Airway epithelial cell (primary cell): ENCODE measurements around the gene ZSCAN21. TPM values are rescaled to one million over a fixed set of nuclear protein-coding genes. Genes with fewer than 3 reads are reported as not detected.

Experiments used
- total RNA-seq: library from RNA; depleted of rRNA; stranded (reverse); fragments of >200 nt; gene quantifications from 2 replicates; pipeline ENCODE4 v1.2.3, GENCODE V29; 2015

The ZSCAN21 gene
- 7.9 and 11.6 TPM in 2 replicates for total RNA-seq

DNA sequence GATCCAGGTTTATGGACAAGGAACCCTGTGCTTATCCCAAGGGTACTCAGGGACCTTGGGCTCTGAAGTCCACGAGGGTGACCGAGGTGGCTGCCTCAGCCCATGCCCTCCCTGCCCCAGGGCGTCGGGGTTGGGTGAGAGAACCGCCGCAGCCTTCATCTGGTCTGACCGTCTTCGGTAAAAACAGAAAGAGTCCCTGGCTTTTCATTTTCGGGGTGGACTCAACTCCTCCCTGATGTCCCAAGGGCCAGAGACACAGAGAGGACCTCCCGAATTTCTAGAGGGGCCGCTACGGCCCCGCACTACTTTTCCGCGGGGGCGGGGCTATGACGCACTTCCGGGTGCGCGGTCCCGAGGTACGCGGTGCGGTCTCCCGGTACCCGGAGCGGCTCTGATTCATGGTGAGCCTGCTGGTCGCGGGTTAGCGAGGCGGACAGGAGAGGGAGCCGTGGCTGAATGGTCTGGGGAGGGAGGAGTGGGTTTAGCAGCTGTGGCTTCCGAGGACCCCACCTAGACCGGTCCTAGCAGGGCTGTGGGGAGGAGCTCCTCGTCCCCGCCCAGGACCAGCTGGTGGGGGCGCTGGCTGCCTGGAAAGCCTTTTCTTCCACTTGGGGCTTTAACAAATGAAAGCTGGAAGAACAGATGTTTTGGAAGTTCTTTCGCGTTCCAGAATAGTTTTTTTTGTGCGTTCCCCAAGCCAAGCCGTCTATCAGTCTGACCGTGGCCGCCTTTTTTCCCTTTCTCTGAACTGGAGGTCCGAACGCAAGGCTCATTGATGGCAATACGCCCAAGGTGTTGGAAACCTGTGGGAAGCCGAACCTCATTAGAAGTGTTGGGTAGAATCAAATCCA, at the start of gene ZSCAN21:
Gene ZSCAN21, plus strand, starts transcription at position 334 of the 851 bp plus-strand sequence. CDS start 7,233 bp downstream, outside the sequence.

GRCh38 chr7:100015232-100016214, 34.1 kb upstream of the ZSCAN21 start, which contains the start of gene ZKSCAN1:
ZKSCAN1 (plus strand) TSS chr7:100015596; CDS start chr7:100023507, 7,911 bp downstream.

DNA sequence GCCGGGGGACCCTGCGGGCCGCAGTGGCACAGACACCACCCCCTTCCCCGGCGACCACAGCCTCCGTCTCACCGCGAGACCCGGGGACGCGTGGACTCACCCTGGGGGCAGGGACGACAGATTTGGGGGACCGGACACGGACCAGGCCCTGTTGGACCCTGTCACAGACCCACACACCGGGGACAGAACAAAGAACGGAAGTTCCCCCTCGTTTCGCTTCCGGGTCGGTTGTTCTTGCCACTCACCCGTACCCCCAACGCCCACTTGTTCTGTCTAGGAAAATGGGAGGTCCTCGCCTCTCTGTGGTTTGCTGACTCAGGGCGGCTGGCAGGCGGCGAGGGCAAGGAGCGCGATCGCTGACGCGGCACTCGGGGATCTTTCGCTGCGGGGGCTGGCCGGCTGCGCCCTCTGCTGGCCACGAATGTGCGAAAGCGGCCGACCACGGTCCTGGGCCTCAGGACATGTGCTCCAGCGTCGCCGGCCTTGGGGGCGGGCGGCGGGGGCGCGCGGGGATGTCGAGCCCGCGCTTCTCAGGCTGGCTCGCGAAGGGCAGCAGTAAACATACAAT, 32.0 kb downstream of the ZSCAN21 start, which contains the start of gene ZNF3:
Gene ZNF3, minus strand, starts transcription at position 189 of the 568 bp plus-strand sequence. CDS start 4,366 bp downstream, outside the sequence.

GRCh38 chr7:100088621-100089457, 39.3 kb downstream of the ZSCAN21 start, which contains the start of gene COPS6:
COPS6 (plus strand) TSS chr7:100088969; CDS start chr7:100088991, 22 bp downstream.

DNA sequence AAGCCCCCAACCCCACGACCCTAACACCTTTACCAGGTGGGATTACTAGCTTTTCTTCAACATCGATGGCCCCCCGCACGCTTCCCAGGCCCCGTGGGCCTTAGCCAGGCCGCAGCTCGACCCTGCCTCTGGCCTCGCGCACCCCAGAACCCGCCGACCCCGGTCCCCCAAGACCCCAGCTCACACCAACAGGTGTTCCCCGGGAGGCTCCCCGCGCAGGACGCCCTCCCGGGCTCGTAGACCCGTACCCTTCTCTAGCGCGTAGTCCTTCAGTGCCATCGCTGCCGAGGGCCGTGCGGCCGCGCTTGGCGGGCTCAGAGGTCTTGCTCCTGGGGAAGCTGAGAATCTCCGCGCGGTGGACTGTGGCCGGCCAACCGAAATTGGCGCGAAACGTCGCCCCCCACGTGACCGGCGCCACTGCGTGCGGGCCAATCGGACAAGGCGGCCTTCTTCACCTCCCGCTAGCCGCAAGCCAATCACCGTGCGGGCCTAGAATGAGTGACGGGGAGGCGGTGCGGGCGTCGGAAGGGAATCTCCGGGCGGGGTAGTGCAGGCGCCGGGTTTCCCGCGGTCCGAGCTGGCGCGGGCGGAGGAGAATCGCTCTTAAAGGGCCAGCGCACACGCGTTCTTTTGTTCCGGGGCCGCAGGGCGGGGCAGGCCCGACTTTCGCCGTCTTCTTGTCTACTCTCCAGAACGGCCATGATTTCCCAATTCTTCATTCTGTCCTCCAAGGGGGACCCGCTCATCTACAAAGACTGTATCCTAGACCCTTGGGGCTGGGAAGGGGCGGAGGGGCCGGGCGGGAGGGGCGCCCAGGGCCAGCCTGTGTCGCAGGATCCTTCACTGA, 51.7 kb downstream of the ZSCAN21 start, which contains the start of the genes AP4M1 and MCM7:
Gene AP4M1, plus strand, starts transcription at position 628 of the 847 bp plus-strand sequence. Its CDS starts 72 bp downstream, at position 700.
Gene MCM7, minus strand, starts transcription at position 382 of the 847 bp plus-strand sequence. Its CDS starts 103 bp downstream, at position 279.

Other genes starting within 250 kb of the ZSCAN21 start
- gene CYP3A43, start 221.8 kb upstream of the ZSCAN21 start, total RNA-seq, result not detected in 2 replicates
- gene OR2AE1, start 172.7 kb upstream of the ZSCAN21 start, total RNA-seq, result not detected in 2 replicates
- 16.1 and 16.9 TPM in 2 replicates for gene TRIM4, start 130.2 kb upstream of the ZSCAN21 start, total RNA-seq
- not detected in 2 replicates for gene GJC3, start 120.2 kb upstream of the ZSCAN21 start, total RNA-seq
- 0.21 TPM in 1 of 2 replicates, not detected in the other for gene AZGP1, start 73.7 kb upstream of the ZSCAN21 start, total RNA-seq
- gene ZKSCAN1, start 34.2 kb upstream of the ZSCAN21 start, total RNA-seq, result 13.6 and 19.1 TPM in 2 replicates
- gene ZNF3, start 31.9 kb downstream of the ZSCAN21 start, total RNA-seq, result 11.8 and 17.4 TPM in 2 replicates
- 46.7 and 56.3 TPM in 2 replicates for gene COPS6, start 39.2 kb downstream of the ZSCAN21 start, total RNA-seq
- gene MCM7, start 51.6 kb downstream of the ZSCAN21 start, total RNA-seq, result 121 and 137 TPM in 2 replicates
- gene AP4M1, start 51.9 kb downstream of the ZSCAN21 start, total RNA-seq, result 16.7 and 19.3 TPM in 2 replicates
- 35.9 and 36.7 TPM in 2 replicates for gene TAF6, start 69.6 kb downstream of the ZSCAN21 start, total RNA-seq
- gene CNPY4, start 69.9 kb downstream of the ZSCAN21 start, total RNA-seq, result 4.8 and 7.4 TPM in 2 replicates
- 2.1 and 2.6 TPM in 2 replicates for gene MBLAC1, start 77.2 kb downstream of the ZSCAN21 start, total RNA-seq
- 201 and 230 TPM in 2 replicates for gene LAMTOR4, start 99.1 kb downstream of the ZSCAN21 start, total RNA-seq
- 12.1 and 14.2 TPM in 2 replicates for gene TRAPPC14, start 108.9 kb downstream of the ZSCAN21 start, total RNA-seq
- 2.4 and 2.7 TPM in 2 replicates for gene GAL3ST4, start 118.8 kb downstream of the ZSCAN21 start, total RNA-seq
- gene GPC2, start 127.6 kb downstream of the ZSCAN21 start, total RNA-seq, result 1.9 and 2.5 TPM in 2 replicates
- 0.07 and 0.14 TPM in 2 replicates for gene STAG3, start 128.1 kb downstream of the ZSCAN21 start, total RNA-seq
- not detected in 2 replicates for gene PVRIG, start 170.2 kb downstream of the ZSCAN21 start, total RNA-seq